ENCODE data around the gene SPTBN2.
A peak's percentile ranks its signal among the peaks of the same experiment; 100 is the strongest.
"Not testable (repeated sequence)": the region's sequence is repeated elsewhere in the genome, so short reads cannot be mapped to it uniquely, and the experiment has no call there.

Gene SPTBN2

GRCh38 chr11:66684635-66685034 is 44.4 kb downstream of the SPTBN2 start:
- DNase-seq (ENCODE audit: low spot score): no peak

GRCh38 chr11:66683877-66684276 is 45.1 kb downstream of the SPTBN2 start:
- DNase-seq (ENCODE audit: low spot score): no peak

- no peak for DNase-seq (ENCODE audit: low spot score)
These were observed 47.9 kb downstream of the SPTBN2 start for GRCh38 chr11:66680966-66681645.

DNA sequence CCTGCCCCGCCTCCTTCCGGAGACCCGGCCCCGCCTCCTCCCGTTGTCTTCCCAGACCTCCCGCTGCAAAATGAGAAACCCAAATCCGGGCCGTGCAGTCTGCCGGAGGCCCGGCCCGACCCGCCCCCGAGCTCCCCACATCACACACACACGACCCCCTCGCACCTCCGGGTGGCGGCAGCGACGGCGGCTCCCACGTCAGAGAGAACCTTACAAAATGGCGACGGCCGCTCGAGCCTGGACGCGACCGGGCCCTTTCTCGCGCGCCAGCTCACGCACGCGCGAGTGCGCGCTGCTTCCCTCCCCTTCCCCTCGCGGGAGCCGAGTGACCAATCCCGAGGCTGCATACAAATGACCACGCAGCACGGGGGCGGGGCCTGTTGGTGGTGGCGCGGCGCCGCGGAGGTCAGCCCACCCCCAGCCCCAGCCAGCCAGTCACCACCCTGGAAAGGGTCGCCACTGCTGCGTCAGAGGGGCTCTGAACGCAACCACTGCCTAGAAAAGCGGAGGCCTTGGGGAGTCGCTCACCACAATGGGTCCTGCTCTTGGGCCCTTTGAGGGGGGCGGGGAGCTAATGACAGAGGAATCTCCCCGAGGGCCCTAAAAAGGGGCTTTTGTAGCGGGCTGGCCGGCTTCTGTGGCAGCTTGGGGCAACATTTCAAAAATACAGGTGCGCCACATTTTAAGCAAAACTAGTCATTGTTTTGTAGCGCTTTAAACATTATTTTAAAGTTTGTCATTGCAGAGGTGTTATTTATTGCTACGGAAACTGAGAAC is 51.2 kb downstream of the SPTBN2 start, which contains the start of gene RBM4B:
TSS of gene RBM4B (minus strand) at position 289 of the 777 bp plus-strand sequence. CDS start 808 bp downstream, outside the sequence.
- DNase-seq (ENCODE audit: low spot score): peak; percentile 99

GRCh38 chr11:66676931-66677598 is 52.0 kb downstream of the SPTBN2 start:
- no peak for DNase-seq (ENCODE audit: low spot score)

DNA sequence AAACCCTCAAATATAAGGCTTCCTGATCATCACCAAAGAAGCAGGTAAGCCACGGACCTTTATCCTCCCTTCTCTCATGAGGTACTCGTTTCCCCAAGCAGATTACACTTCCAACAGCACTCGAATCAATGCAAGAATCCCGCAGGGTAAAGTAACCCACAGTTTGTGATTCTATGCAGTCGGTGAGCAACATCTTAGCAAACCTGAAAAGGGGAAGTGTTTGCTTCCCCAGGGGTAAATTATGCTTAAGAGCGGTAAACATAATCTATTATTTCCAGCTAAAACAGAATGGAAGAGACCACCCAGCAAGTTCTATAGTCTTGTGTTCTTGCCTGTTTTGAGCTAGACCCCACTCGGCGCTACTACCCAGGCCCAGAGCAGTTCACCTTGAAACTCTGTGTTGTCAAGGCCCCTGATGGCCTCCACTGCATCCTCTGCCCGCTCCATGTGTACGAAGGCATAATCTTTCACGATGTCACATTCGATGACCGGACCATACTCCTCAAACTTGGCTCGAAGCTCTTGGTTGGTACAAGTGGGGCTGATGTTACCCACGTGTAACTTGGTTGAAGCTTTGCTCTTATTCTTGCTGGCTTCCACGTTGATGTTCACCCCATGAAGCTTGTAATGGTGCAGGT is 52.6 kb downstream of the SPTBN2 start:
- DNase-seq (ENCODE audit: low spot score): no peak

GRCh38 chr11:66674964-66675602 is 53.9 kb downstream of the SPTBN2 start:
- DNase-seq (ENCODE audit: low spot score): no peak

DNA sequence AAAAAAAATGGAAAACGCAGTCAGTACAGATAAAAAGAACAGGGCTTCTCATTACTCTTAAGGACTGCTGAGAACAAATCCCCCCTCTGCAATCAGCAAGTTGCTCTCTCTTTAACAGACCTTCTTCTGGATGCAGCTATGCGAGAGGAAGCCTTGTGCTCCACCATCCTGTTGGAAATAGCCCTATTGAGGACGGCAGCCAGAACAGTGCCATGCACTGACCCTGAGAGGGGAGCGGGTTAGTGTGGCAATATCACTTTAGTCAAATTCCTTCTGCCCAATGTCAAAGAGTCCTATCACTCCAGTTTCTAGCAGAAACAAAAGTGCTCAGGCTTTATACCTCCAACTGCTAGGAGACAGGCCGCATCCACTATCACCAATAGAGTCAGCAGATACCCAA is 58.2 kb downstream of the SPTBN2 start:
- DNase-seq (ENCODE audit: low spot score): no peak

DNA sequence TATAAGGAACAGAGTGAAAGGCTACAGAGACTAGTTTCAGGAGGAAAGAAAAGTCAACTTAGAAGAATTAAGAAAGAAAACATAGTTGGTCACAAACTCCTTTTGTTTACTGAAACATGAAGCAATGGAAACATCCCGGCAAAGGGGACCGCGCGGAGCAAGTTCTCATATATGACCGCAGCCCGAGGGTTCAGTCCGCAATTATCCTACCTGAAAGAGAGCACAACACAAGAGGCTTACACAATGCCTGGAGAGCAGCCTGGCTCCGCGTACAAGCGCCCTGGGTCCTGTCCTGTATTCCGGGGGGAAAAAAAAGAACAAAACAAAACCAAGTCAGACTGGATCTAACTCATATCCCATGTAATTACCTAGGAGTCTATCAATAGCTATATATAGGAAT is 63.6 kb downstream of the SPTBN2 start:
- no peak for DNase-seq (ENCODE audit: low spot score)

- no peak for DNase-seq (ENCODE audit: low spot score)
These were observed 65.2 kb downstream of the SPTBN2 start for GRCh38 chr11:66663741-66664296.

GRCh38 chr11:66659763-66660162 is 69.3 kb downstream of the SPTBN2 start:
- DNase-seq (ENCODE audit: low spot score): no peak

DNA sequence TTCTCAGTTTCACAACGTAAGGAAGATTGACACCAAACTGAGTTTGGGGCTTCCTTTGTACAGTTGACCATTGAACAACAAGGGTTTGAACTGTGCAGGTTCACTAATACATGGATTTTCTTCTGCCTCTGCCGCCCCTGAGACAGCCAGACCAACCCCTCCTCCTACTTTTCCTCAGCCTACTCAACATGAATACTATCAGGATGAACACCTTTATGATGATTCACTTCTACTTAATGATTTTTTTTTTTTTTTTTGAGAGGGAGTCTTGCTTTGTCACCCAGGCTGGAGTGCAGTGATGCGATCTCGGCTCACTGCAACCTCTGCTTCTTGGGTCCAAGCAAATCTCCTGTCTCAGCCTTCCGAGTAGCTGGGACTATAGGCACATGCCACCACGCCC is 75.9 kb downstream of the SPTBN2 start:
- no peak for DNase-seq (ENCODE audit: low spot score)

DNA sequence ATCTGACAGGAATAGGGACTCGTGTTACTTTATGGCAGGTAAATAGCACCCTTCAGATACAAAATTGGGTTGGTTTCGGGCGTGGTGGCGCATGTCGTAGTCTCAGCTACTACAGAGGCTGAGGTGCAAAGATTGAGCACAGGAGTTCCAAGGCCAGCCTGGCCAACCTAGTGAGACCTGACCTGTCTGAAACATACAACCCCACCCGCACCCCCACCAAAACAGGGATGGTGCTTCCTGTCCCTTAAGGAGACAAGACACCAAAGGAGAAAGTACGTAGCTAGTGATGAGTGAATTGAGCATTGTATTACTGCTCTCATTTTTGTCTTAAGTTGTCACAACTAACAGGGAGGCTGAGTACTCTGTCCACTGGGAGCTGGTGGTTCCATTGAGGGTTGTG is 76.4 kb downstream of the SPTBN2 start:
- no peak for DNase-seq (ENCODE audit: low spot score)

DNA sequence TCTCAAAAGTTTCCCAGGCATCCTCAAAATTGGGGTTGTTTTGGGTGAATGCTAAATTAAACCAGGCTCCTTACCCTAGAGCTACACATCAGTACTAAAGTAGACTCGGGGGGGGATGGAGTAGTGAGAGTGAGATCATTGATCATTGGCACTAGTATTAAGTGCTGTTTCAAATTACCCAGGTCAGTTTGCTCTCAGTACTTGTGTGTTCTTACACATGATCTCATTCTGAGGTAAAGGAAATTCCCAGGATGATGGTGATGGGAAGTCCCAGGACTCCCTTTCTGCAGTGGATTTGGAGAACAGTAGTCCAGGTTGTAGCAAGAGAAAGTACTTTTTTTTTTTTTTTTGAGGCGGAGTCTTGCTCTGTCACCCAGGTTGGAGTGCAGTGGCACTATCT is 78.0 kb downstream of the SPTBN2 start:
- DNase-seq (ENCODE audit: low spot score): no peak

GRCh38 chr11:66649903-66650302 is 79.1 kb downstream of the SPTBN2 start:
- DNase-seq (ENCODE audit: low spot score): no peak

DNA sequence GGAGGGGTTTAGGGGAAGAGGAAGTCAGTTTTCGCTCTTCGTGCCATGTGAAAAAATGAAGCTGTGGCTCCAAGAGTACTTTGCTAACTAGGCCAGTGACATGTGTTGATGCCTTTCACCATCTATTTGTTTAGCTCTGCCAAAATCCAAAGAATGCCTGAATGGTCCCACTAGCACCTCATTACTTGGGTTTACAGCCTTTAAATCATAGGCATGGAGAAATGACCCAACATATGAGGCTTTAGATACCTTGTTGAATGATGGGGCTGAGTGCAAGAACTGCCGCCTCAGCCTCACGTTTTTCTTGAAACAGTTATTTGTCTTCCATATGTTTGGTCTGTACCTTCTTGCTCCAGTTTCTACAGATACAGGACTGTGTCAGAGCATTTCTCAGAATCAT is 82.2 kb downstream of the SPTBN2 start:
- DNase-seq (ENCODE audit: low spot score): no peak

DNA sequence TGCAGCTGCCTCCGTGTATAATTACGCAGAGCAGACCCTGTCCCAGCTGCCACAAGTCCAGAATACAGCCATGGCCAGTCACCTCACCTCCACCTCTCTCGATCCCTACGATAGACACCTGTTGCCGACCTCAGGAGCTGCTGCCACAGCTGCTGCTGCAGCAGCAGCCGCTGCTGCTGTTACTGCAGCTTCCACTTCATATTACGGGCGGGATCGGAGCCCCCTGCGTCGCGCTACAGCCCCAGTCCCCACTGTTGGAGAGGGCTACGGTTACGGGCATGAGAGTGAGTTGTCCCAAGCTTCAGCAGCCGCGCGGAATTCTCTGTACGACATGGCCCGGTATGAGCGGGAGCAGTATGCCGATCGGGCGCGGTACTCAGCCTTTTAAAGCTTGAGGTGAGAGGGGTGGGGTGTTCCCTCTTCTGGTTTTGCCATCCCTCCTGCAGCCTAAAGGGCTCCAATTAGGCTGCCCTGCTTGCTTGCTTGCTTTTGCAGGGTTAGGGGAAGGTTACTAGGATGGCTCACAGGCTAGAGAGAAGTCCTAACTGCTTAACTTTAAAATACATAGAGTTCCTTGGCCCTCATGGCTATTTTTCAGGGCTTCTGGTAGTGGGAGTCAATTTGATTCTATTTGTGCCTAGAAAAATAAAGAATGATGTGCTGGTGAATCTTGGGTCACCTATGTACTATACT is 85.1 kb downstream of the SPTBN2 start:
- no peak for DNase-seq (ENCODE audit: low spot score)

DNA sequence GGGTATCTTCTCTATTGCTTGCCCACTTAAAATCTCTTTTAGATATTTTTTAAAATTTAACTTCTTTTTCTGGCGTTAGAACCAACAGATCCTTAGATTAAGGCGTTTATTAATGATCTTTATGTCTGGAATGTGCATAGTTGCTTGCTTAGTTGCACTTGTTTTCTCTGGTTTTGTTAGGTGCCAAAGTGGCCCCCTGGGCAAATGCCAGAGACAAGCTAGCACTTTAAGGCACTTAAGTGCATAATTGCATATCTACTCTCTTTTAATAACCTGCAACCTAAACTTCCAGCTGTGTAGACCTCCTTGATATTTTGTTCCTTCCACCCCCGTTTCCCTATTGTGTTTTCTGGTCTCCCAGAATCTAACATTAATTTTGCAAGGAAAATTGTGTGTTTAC is 87.2 kb downstream of the SPTBN2 start:
- no peak for DNase-seq (ENCODE audit: low spot score)

DNA sequence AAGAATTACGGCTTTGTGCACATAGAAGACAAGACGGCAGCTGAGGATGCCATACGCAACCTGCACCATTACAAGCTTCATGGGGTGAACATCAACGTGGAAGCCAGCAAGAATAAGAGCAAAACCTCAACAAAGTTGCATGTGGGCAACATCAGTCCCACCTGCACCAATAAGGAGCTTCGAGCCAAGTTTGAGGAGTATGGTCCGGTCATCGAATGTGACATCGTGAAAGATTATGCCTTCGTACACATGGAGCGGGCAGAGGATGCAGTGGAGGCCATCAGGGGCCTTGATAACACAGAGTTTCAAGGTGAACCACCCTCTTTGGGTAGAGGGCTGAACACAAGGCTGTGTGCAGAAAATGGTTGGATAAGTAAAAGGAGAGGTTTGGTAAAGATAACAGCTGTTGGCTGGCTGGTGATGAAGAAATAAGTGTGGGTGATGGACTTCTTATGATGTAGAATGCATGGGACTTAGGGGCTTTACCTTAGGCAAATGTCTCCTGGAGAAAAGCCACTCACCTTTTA is 89.1 kb downstream of the SPTBN2 start:
- DNase-seq (ENCODE audit: low spot score): not testable (repeated sequence)

DNA sequence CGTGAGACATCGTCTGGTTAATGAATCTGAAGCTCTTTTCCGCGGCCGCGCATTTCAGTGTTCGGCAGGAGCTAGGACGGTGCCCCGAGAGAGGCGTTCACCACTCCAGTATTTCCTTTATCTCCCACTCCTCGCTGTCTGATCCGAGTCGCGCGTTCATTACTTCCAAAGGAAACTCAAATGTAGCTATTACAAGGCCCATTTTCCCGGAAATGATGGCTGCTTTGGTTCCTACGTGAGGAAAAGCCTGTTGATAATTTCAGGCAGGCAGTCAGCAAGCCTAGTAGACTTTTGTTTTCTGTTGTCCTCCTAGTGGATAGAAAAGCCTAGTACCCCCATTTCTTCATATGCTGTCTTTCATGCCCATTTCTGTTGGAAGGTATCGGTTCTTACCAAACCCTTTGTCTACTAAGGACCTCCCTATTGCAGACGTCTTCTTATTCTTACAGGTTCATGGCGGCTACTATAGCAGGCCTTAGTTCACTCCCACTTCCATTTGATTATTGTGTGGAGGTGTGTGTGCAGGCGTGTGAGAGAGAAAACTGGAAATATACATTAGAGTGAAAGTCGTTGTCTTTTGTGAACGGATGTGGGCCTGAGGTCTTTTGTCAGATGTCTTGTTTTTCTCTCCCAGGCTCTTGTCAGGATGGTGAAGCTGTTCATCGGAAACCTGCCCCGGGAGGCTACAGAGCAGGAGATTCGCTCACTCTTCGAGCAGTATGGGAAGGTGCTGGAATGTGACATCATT is 89.8 kb downstream of the SPTBN2 start:
- DNase-seq (ENCODE audit: low spot score): peak; percentile 11

All from AG08395 (cell line).